SHP77 (cell line): ENCODE measurements around the gene IFIT1.
"Not testable (repeated sequence)": the region's sequence is repeated elsewhere in the genome, so short reads cannot be mapped to it uniquely, and the experiment has no call there.

Experiments used
- DNase-seq, 2 experiments: peaks; one replicate each; lab custom pipeline; 2025; lab: John Stamatoyannopoulos, UW

IFIT1 gene

GRCh38 chr10:89391907-89392756, at the start of gene IFIT1:
IFIT1 (plus strand) TSS chr10:89392623; CDS start chr10:89392713, 90 bp downstream.
- peak; percentile 32 to 36 for DNase-seq

GRCh38 chr10:89343089-89343767, 49.2 kb upstream of the IFIT1 start:
- DNase-seq: no peak

- no peak for DNase-seq
Observed at GRCh38 chr10:89344156-89344555, 48.3 kb upstream of the IFIT1 start.

- no peak for DNase-seq
Observed at GRCh38 chr10:89345367-89346000, 46.9 kb upstream of the IFIT1 start.

- DNase-seq: no peak
Observed at GRCh38 chr10:89346405-89347254, 45.8 kb upstream of the IFIT1 start.

- DNase-seq: no peak
Observed at GRCh38 chr10:89347701-89348457, 44.5 kb upstream of the IFIT1 start.

- no peak for DNase-seq
Observed at GRCh38 chr10:89348481-89348880, 43.9 kb upstream of the IFIT1 start.

- DNase-seq: no peak
Observed at GRCh38 chr10:89348975-89349374, 43.4 kb upstream of the IFIT1 start.

- DNase-seq: not testable (repeated sequence)
Observed at GRCh38 chr10:89350631-89351315, 41.6 kb upstream of the IFIT1 start.

- no peak for DNase-seq
Observed at GRCh38 chr10:89351412-89351779, 41.0 kb upstream of the IFIT1 start.

- no peak for DNase-seq
Observed at GRCh38 chr10:89351780-89352597, 40.4 kb upstream of the IFIT1 start.

- no peak for DNase-seq
Observed at GRCh38 chr10:89352802-89353201, 39.6 kb upstream of the IFIT1 start.

- no peak for DNase-seq
Observed at GRCh38 chr10:89355394-89355931, 37.0 kb upstream of the IFIT1 start.

- no peak for DNase-seq
Observed at GRCh38 chr10:89357096-89357495, 35.3 kb upstream of the IFIT1 start.

GRCh38 chr10:89357975-89358374, 34.4 kb upstream of the IFIT1 start:
- DNase-seq: no peak

- DNase-seq: no peak
Observed at GRCh38 chr10:89360157-89360556, 32.3 kb upstream of the IFIT1 start.

- DNase-seq: no peak
Observed at GRCh38 chr10:89362929-89363328, 29.5 kb upstream of the IFIT1 start.

GRCh38 chr10:89363729-89364442, 28.5 kb upstream of the IFIT1 start:
- no peak for DNase-seq

- no peak for DNase-seq
Observed at GRCh38 chr10:89364531-89364930, 27.9 kb upstream of the IFIT1 start.
